ENCODE results near the gene MOK. TPM values are rescaled to one million over a fixed set of nuclear protein-coding genes. Genes with fewer than 3 reads are reported as not detected.
A peak's percentile ranks its signal among the peaks of the same experiment; 100 is the strongest.

MOK gene
- total RNA-seq, 1 donor from 2014 or later, result 15.8 TPM

DNA sequence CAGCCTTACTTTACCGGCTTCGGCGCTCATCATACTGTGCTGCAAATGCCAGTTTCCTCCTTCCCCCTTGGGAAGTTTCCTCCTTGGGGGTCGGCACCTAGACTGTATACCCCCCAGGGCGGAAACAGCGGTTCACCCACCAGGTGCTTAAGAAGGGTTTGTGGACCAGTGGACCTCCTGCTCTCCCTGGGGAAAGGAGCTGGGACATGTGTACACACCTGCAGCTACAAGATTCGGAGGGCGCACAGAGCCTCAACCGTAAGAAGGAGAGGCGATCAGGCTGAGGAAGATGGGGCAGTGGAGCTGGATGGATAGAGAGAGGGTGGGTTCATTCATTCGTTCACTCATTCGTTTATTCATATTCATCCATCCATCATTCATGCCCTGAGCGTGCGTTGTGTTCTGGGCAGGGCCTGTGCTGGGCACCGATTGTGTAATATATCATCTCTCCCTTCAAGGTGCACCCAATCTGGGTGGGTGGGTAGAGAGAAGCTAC is 13.9 kb upstream of the MOK start:
- H3K4me1 ChIP-seq, result peaks cover 54% of the 10 kb centered on the region
- DNase-seq, result no peak
- H3K27ac ChIP-seq, result peak overlapping the region; percentile 97
- intact Hi-C loops (cut with DNase I), result no loop called here
- TF ChIP-seq, protein P1, sequence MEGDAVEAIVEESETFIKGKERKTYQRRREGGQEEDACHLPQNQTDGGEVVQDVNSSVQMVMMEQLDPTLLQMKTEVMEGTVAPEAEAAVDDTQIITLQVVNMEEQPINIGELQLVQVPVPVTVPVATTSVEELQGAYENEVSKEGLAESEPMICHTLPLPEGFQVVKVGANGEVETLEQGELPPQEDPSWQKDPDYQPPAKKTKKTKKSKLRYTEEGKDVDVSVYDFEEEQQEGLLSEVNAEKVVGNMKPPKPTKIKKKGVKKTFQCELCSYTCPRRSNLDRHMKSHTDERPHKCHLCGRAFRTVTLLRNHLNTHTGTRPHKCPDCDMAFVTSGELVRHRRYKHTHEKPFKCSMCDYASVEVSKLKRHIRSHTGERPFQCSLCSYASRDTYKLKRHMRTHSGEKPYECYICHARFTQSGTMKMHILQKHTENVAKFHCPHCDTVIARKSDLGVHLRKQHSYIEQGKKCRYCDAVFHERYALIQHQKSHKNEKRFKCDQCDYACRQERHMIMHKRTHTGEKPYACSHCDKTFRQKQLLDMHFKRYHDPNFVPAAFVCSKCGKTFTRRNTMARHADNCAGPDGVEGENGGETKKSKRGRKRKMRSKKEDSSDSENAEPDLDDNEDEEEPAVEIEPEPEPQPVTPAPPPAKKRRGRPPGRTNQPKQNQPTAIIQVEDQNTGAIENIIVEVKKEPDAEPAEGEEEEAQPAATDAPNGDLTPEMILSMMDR (IDR thresholded peaks at IDR 0.05), result no peak
- ATAC-seq, result no peak
- peak overlapping the region; percentile 82 for H3K4me3 ChIP-seq
- H3K9me3 ChIP-seq, result no peaks in the 10 kb centered on the region
- no peaks in the 10 kb centered on the region for H3K27me3 ChIP-seq (ENCODE audit: low read depth)
- H3K36me3 ChIP-seq, result no peaks in the 10 kb centered on the region

DNA sequence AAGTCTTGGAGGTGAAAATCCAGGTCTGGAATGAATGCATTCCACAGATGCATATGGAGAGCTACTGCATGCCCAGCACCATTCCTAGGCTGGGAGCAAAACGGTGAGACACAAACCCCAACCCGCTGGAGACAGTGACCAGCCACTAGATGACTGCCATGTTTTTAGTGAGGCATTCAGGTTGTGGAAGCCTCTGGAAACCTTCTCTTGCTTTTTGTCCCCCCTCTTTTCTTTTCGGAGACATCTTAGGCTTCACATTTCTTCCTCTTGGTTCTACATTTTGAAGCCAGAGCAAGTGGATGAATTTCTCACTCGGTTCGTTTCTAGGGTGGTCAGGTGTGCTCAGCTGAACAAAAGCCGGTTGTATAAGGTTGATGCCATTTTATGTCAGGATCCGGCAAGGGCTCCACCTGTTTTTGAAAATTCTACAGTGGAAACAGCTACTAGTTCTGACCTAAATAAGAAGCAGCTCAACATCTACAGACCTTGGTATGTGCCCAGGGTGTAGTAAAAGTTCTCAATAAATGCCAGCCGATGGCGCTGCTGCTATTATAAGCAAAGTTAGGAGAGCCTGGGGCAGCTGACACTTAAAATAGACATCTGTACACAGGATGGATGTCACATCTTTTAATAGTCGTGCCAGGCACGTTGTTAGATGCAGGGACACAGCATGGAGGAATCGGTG is 12.7 kb upstream of the MOK start:
- Histone ChIP-seq H3K27me3 (ENCODE audit: low read depth) (no peaks in the 10 kb centered on the region), H3K4me1 (peaks cover 50% of the 10 kb centered on the region), H3K4me3 (peak overlapping the region; percentile 65), H3K36me3 (no peaks in the 10 kb centered on the region), H3K27ac (peak overlapping the region; percentile 80), H3K9me3 (no peaks in the 10 kb centered on the region)
- TF ChIP-seq, protein P1 (IDR thresholded peaks at IDR 0.05), result no peak
- ATAC-seq (no peak), DNase-seq (no peak)
- intact Hi-C loops (cut with DNase I), result no loop called here

DNA sequence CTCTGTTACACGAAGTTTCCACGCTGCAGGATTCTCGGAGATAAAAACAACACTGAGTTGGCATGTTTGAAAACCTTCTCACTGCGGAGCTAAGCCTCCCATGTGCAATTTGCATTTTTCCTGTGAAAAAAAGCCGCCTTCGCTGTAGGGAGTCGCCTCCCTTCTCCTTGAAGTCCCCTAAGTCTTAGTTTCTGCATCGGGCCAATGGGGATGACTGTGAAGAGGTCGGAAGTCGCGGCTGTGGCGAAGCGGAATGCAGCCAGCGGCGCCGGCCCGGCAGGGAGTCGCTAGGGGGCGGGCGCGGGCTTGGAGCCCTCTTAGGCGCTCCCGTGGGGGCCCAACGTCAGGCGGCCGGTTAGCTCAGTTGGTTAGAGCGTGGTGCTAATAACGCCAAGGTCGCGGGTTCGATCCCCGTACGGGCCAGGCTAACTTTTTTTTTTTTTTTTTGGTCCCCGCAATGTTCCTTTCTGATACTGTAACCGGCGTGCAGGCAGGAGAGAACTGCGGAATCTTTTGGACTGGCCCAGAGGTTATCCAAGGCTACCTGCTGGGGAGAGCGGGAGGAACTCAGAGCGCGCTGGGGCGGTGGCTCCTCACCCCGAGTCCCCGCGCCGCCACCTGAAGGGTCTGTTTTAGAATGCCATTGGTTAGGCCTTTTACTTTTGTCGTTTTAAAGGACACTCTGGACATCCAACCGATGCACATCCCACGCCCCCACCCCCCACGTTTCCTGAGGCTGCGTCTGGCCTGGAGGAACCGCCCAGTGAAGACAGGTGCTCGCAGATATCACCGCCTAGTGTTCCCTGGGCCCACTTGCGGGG is 12.0 kb upstream of the MOK start:
- intact Hi-C loops (cut with DNase I), result no loop called here
- Histone ChIP-seq H3K27ac (peak overlapping the region; percentile 80), H3K4me1 (peaks cover 50% of the 10 kb centered on the region)

DNA sequence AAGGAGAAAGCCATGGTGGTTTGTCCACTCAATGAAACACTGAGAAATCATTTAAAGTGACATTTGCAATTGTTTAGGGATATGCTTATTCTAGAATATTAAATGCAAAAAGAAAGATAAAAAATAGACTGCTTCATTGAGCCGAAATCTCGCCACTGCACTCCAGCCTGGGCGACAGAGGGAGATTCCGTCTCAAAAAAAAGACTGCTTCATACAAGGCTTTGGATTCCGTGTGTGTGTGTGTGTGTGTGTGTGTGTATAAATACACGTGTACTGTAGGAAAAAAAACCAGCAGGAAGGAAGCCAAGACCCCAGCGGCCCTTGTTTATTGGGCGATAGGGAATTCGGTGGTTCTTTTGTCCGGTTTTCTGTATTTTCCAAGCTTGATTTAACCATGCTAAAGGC is 11.4 kb upstream of the MOK start:
- TF ChIP-seq, protein P1 (IDR thresholded peaks at IDR 0.05), result no peak
- no peak for ATAC-seq

More for the DNA sequence above, 12.0 kb upstream of the MOK start:
- Histone ChIP-seq H3K9me3 (no peaks in the 10 kb centered on the region), H3K27me3 (ENCODE audit: low read depth) (no peaks in the 10 kb centered on the region), H3K36me3 (no peaks in the 10 kb centered on the region), H3K4me3 (peak overlapping the region; percentile 65)
- DNase-seq (peak; percentile 94), ATAC-seq (peak; percentile 88 to 89)
- TF ChIP-seq, protein P1 (IDR thresholded peaks at IDR 0.05), result peak; percentile 82

DNA sequence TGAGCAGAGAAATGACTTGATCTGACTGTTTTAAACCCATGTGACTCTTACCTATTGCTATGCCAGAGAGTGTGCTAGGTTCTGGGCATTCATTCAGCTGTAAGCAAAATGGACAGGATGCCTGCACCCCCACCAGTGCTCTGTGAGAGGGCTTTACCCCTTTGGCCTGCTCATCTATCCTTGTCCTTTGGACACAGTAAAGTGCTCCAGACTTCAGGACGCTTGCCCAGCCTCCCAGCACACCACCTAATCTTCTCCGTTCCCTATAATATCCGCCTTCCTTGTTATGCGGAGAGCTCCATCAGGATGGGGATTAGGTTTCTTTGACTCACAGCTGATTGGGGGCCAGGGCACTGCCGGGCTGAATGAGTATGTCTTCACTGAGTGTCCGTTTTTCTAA is 10.2 kb upstream of the MOK start:
- intact Hi-C loops (cut with DNase I), result no loop called here
- Histone ChIP-seq H3K27ac (no peak overlapping the region), H3K4me1 (peaks cover 40% of the 10 kb centered on the region), H3K9me3 (no peaks in the 10 kb centered on the region), H3K4me3 (no peak overlapping the region), H3K36me3 (no peaks in the 10 kb centered on the region), H3K27me3 (ENCODE audit: low read depth) (no peaks in the 10 kb centered on the region)
- TF ChIP-seq, protein P1 (IDR thresholded peaks at IDR 0.05), result no peak
- no peak for ATAC-seq
- DNase-seq, result no peak

More for the DNA sequence above, 11.4 kb upstream of the MOK start:
- H3K27ac ChIP-seq, result peak overlapping the region; percentile 80
- no peaks in the 10 kb centered on the region for H3K36me3 ChIP-seq
- no peak for DNase-seq
- intact Hi-C loops (cut with DNase I), result no loop called here
- H3K4me3 ChIP-seq, result peak overlapping the region; percentile 65
- H3K4me1 ChIP-seq, result peaks cover 50% of the 10 kb centered on the region
- no peaks in the 10 kb centered on the region for H3K9me3 ChIP-seq
- no peaks in the 10 kb centered on the region for H3K27me3 ChIP-seq (ENCODE audit: low read depth)
